IMR-90 (cell line): ENCODE data around the gene PLCB2. TPM values are rescaled to one million over a fixed set of nuclear protein-coding genes. Genes with fewer than 3 reads are reported as not detected.

Experiments used
- ATAC-seq: fragments of 200-7000 bp; cut with Tn5 transposase; 2 replicates; pipeline ENCODE4 v1.9.1; 2020; ENCODE audit warnings: low read depth, mild to moderate bottlenecking, moderate library complexity
- BruUV-seq: library from RNA; stranded (reverse); fragments of 400-500 nt; replicated peaks from 2 replicates; lab custom pipeline; 2021; lab: Mats Ljungman, UMichigan
- CTCF ChIA-PET: fragments of 300-600 bp; formaldehyde crosslinking; extraction: SDS; loops from one replicate; lab custom pipeline; 2021; ENCODE audit warnings: antibody characterized with exemption; lab: Yijun Ruan, JAX
- POLR2A ChIA-PET: fragments of 300-600 bp; sonication (Branson Sonifier 250); formaldehyde crosslinking; loops from one replicate; lab custom pipeline; 2022; ENCODE audit warnings: antibody characterized with exemption; ENCODE audit not compliant: unreplicated experiment; lab: Charles Lee
- DNase-seq: peaks from one replicate; pipeline ENCODE4 v3.0.0; 2013
- H2AFZ ChIP-seq: replicated peaks from 2 replicates; pipeline ENCODE3; 2013; ENCODE audit warnings: low read length, mild to moderate bottlenecking; ENCODE audit not compliant: poor library complexity
- H2AK5ac ChIP-seq: 2 replicates; pipeline ENCODE4 v1.6.1; 2013; ENCODE audit warnings: low read depth, low read length, inconsistent platforms
- H2AK9ac ChIP-seq: replicated peaks from 2 replicates; pipeline ENCODE3; 2013; ENCODE audit warnings: mild to moderate bottlenecking, low read depth, low read length, moderate library complexity; ENCODE audit not compliant: poor library complexity
- H2BK120ac ChIP-seq: 2 replicates; pipeline ENCODE4 v1.6.1; 2013; ENCODE audit warnings: low read depth, low read length, inconsistent platforms
- H2BK15ac ChIP-seq: 3 replicates; pipeline ENCODE4 v1.6.1; 2013; ENCODE audit warnings: low read depth, low read length, inconsistent platforms
- H2BK20ac ChIP-seq: 2 replicates; pipeline ENCODE4 v1.6.1; 2013; ENCODE audit warnings: low read depth, mild to moderate bottlenecking, inconsistent platforms, low read length, moderate library complexity
- H2BK5ac ChIP-seq: 2 replicates; pipeline ENCODE4 v1.6.1; 2013; ENCODE audit warnings: mild to moderate bottlenecking, low read depth, low read length, inconsistent platforms; ENCODE audit not compliant: poor library complexity, severe bottlenecking
- H3K14ac ChIP-seq: replicated peaks from 2 replicates; pipeline ENCODE4 v1.6.1; 2013; ENCODE audit warnings: low read depth, low read length, inconsistent platforms
- H3K18ac ChIP-seq: 2 replicates; pipeline ENCODE4 v1.6.1; 2013; ENCODE audit warnings: low read depth, low read length, control low read depth
- H3K23ac ChIP-seq: 2 replicates; pipeline ENCODE4 v1.6.1; 2013; ENCODE audit warnings: low read depth, low read length, inconsistent platforms
- H3K27ac ChIP-seq: 2 replicates; pipeline ENCODE4 v1.5.1; 2013; ENCODE audit warnings: mild to moderate bottlenecking, control low read depth, low read length; ENCODE audit not compliant: insufficient read depth
- H3K27me3 ChIP-seq: 2 replicates; pipeline ENCODE4 v1.6.1; 2013; ENCODE audit warnings: low read length; ENCODE audit not compliant: control insufficient read depth, insufficient read depth
- H3K36me3 ChIP-seq: 2 replicates; pipeline ENCODE4 v1.6.1; 2013; ENCODE audit warnings: low read length, mixed read lengths; ENCODE audit not compliant: control insufficient read depth, insufficient read depth
- H3K4ac ChIP-seq: 2 replicates; pipeline ENCODE4 v1.6.1; 2013; ENCODE audit warnings: low read depth, low read length, inconsistent platforms
- H3K4me1 ChIP-seq: 2 replicates; pipeline ENCODE4 v1.6.1; 2013; ENCODE audit warnings: low read length, mixed read lengths; ENCODE audit not compliant: control insufficient read depth, insufficient read depth
- H3K4me2 ChIP-seq: 2 replicates; pipeline ENCODE4 v1.6.1; 2013; ENCODE audit warnings: low read depth, mild to moderate bottlenecking, control low read depth, low read length, moderate library complexity
- H3K4me3 ChIP-seq: 2 replicates; pipeline ENCODE4 v1.5.1; 2013; ENCODE audit warnings: low read depth, mild to moderate bottlenecking, control low read depth, low read length, moderate library complexity; ENCODE audit not compliant: insufficient read depth
- H3K56ac ChIP-seq: 2 replicates; pipeline ENCODE4 v1.6.1; 2013; ENCODE audit warnings: low read length, inconsistent platforms; ENCODE audit not compliant: insufficient read depth; ENCODE audit errors: extremely low read depth
- H3K79me1 ChIP-seq, 2 experiments: 2 replicates each; pipeline ENCODE4 v1.6.1; 2013; ENCODE audit warnings: low read length in 2 of 2, inconsistent platforms in 1 of 2, low read depth in 1 of 2
- H3K9ac ChIP-seq: 2 replicates; pipeline ENCODE4 v1.6.1; 2013; ENCODE audit warnings: low read depth, low read length, control low read depth
- H3K9me1 ChIP-seq: 2 replicates; pipeline ENCODE4 v1.6.1; 2013; ENCODE audit warnings: low read length, inconsistent platforms; ENCODE audit not compliant: insufficient read depth
- H3K9me3 ChIP-seq: 2 replicates; pipeline ENCODE4 v1.6.1; 2013; ENCODE audit warnings: low read length; ENCODE audit not compliant: control insufficient read depth, insufficient read depth
- H4K20me1 ChIP-seq: 2 replicates; pipeline ENCODE4 v1.6.1; 2013; ENCODE audit warnings: low read length, inconsistent platforms; ENCODE audit not compliant: insufficient read depth
- H4K5ac ChIP-seq: 2 replicates; pipeline ENCODE4 v1.6.1; 2013; ENCODE audit warnings: mild to moderate bottlenecking, low read depth, low read length, control low read depth
- H4K8ac ChIP-seq, 2 experiments: 2 replicates each; pipeline ENCODE4 v1.6.1; 2013; ENCODE audit warnings: low read depth in 2 of 2, low read length in 2 of 2, control low read depth in 1 of 2, inconsistent platforms in 1 of 2
- H4K91ac ChIP-seq: 2 replicates; pipeline ENCODE4 v1.6.1; 2013; ENCODE audit warnings: low read depth, low read length, inconsistent platforms; ENCODE audit not compliant: insufficient read depth
- RFX5 ChIP-seq: IDR thresholded peaks from 2 replicates; pipeline ENCODE4 v1.8.0; 2012; ENCODE audit warnings: low read depth, mild to moderate bottlenecking, low read length, moderate library complexity
- WGBS, 2 experiments: methylation state at CpG; one replicate each; pipeline versions ENCODE4 v1.1.5 to v1.1.7; 2013; ENCODE audit warnings: missing lambda C conversion rate in 2 of 2; ENCODE audit not compliant: insufficient read length in 1 of 2; ENCODE audit errors: extremely low coverage in 2 of 2; 5-methylcytosine and 5-hydroxymethylcytosine counted together
- dilution Hi-C: fragments of 300-500 bp; cut with HindIII; formaldehyde crosslinking; loops from one replicate; pipeline ENCODE4 v1.14.3; 2018; ENCODE audit warnings: low sequenced_read_pairs; ENCODE audit not compliant: unreplicated experiment
- in situ Hi-C: fragments of 300-500 bp; cut with MboI; formaldehyde crosslinking; loops from 3 replicates; pipeline ENCODE4 v1.14.3; 2019; ENCODE audit warnings: low sequenced_read_pairs, inconsistent platforms, mixed read lengths
- intact Hi-C: fragments of 100-400 bp; cut with micrococcal nuclease; formaldehyde crosslinking; loops from 2 replicates; pipeline ENCODE4 v1.10.0; 2022
- polyA plus RNA-seq, 3 experiments: library from polyadenylated mRNA; depleted of rRNA; stranded (reverse); fragments of >200 nt; gene quantifications; 2 replicates each; pipeline ENCODE4 v1.2.3, GENCODE V29; 2012; ENCODE audit warnings: low replicate concordance in 1 of 3
- total RNA-seq: library from RNA; depleted of rRNA; stranded (reverse); fragments of >200 nt; gene quantifications from 2 replicates; pipeline ENCODE4 v1.2.3, GENCODE V29; 2012
- TF ChIP-seq, protein P1 (sequence below): conservative IDR thresholded peaks from 2 replicates; pipeline ENCODE4 v1.5.1; 2012; ENCODE audit warnings: mild to moderate bottlenecking, low read depth, low read length, improper control_type of control experiment

PLCB2 gene
- total and polyA plus RNA-seq, 2 of the 4 experiments (the other 2 are of a cell fraction), result 0.18 to 1.4 TPM

DNA sequence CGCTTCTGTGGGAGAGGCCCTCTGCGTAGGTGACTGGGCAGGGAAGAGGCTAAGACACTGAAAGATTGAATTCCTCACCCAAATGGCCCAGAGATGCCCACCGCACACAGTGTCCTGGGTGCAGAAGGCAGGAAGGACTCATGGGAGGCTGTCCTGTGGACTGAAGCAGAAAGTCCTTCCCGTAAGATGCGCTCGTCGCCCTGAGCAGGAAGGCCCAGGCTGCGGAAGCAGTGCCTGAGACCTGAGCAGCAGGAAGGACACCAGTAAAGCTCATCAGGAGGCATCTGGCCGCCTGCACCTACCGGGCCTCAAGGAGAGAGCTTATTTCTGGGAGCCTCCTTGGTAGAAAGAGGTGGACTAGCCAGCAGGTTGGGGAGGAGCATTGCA is 65.5 kb downstream of the PLCB2 start:
- WGBS, 2 experiments, result 100% methylated on average over 1 of the region's 10 CpGs; no CpG with 5 or more reads in 1 of the 2 experiments
- Histone ChIP-seq H3K4me2 (no peak overlapping the region), H2AK9ac (no peak overlapping the region), H3K27ac (no peak overlapping the region), H2BK15ac (no peak overlapping the region), H3K4me1 (peaks cover 3% of the 10 kb centered on the region; the same call in 1 of the 2 replicates), H3K56ac (no peak overlapping the region), H2BK5ac (no peak overlapping the region), H3K4me3 (no peak overlapping the region), H3K9ac (no peak overlapping the region), H4K8ac (no peak overlapping the region), H4K5ac (no peak overlapping the region), H2BK20ac (no peak overlapping the region), H3K36me3 (no peaks in the 10 kb centered on the region), H3K9me3 (no peaks in the 10 kb centered on the region), H4K91ac (no peak overlapping the region), H3K9me1 (no peaks in the 10 kb centered on the region), H3K23ac (no peak overlapping the region), H2AK5ac (no peak overlapping the region), H3K4ac (no peak overlapping the region), H3K27me3 (peaks cover 32% of the 10 kb centered on the region), H3K18ac (no peak overlapping the region), H3K79me1 (no peaks in the 10 kb centered on the region), H3K14ac (no peak overlapping the region), H2AFZ (peak overlapping the region; percentile 41), H2BK120ac (no peak overlapping the region), H4K20me1 (no peaks in the 10 kb centered on the region)
- ATAC-seq, result no peak
- dilution Hi-C loops, result no loop called here
- CTCF ChIA-PET, result no interaction called here
- POLR2A ChIA-PET, result no interaction called here
- no TSS peak for BruUV-seq
- intact Hi-C loops, result no loop called here
- TF ChIP-seq, protein P1, sequence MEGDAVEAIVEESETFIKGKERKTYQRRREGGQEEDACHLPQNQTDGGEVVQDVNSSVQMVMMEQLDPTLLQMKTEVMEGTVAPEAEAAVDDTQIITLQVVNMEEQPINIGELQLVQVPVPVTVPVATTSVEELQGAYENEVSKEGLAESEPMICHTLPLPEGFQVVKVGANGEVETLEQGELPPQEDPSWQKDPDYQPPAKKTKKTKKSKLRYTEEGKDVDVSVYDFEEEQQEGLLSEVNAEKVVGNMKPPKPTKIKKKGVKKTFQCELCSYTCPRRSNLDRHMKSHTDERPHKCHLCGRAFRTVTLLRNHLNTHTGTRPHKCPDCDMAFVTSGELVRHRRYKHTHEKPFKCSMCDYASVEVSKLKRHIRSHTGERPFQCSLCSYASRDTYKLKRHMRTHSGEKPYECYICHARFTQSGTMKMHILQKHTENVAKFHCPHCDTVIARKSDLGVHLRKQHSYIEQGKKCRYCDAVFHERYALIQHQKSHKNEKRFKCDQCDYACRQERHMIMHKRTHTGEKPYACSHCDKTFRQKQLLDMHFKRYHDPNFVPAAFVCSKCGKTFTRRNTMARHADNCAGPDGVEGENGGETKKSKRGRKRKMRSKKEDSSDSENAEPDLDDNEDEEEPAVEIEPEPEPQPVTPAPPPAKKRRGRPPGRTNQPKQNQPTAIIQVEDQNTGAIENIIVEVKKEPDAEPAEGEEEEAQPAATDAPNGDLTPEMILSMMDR, result no peak
- no peak for TF ChIP-seq RFX5
- no peak for DNase-seq
- in situ Hi-C loops, result no loop called here
